Daoy (cell line): ENCODE measurements around the gene PRICKLE4. TPM values are rescaled to one million over a fixed set of nuclear protein-coding genes. Genes with fewer than 3 reads are reported as not detected.
A peak's percentile ranks its signal among the peaks of the same experiment; 100 is the strongest.
"Not testable (repeated sequence)": the region's sequence is repeated elsewhere in the genome, so short reads cannot be mapped to it uniquely, and the experiment has no call there.

Experiments
- DNase-seq: peaks from one replicate; pipeline ENCODE4 v3.0.0-alpha.2; 2015; ENCODE audit warnings: low read depth
- total RNA-seq: library from RNA; depleted of rRNA; stranded (reverse); fragments of >200 nt; shearing (Covaris generic); gene quantifications from 2 replicates; pipeline ENCODE4 v1.2.3, GENCODE V29; 2014

PRICKLE4 gene
- total RNA-seq, 1 experiment from 2014 or later = not detected

DNA sequence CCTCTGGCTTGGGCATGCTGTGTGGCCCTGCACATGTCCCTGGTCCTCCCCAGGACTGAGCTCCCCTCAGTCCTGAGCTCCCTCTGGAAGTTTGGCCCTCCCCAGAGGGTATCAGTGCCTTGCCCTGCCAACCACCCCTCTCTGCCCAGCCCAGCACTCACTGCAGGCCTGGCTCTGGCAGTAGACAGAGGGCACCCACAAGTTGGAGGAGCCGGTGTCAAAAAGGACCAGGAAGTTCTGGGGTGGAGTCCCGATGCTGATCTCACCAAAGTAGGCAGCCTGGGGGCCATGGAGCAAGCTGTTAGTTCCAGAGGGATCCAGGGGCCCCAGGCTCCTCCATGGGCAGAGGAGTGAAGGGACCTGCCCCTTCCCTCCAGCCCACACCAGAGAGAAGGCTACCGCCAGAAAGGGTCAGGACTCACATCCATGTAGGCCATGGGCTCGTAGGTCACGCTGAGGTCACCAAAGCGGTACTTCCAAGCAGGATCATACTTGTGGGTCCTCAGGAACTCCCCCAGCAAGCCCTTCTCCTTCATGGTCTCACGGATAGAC, 36.3 kb upstream of the PRICKLE4 start:
- no peak for DNase-seq

GRCh38 chr6:41746107-41746506, 34.5 kb upstream of the PRICKLE4 start:
- DNase-seq = no peak

DNA sequence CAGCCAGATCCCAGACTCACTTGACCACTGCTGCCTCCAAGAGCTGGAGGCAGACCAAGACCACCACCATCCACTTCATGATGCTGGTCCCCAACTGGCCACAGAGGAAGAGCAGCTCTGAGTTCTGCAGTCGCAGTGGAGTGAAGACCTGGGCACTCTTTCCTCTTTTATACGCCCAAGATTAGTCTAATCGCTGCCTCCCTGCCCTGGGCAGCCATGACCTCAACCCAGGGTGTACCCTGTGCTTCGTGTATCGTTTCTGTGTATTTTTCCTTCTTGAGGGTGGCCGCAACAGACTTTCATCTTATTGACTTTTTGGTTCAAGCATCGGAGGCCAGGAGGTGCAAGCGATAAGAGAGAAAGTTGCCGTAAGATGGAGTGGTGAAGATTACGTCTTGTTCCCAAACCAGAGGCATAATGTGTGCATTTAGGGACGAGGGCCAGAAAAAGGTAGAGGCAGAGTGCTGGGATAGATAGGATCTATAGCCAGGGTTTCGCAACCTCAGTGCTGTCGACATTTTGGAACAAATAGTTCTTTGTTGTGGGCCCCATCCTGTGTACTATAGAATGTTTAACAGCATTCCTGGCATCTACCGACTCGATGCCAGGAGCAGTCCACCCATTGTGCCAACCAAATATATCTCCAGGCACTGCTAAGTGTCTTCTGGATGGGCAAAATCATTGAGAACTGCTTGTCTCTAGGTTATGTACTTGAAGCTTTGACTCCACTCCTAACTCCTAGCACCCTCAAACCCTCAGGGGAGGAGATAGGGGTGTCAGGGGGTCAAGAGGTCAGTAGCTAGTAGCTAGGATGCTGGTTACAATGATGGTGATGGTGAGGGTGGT, 33.1 kb upstream of the PRICKLE4 start, which contains the start of gene PGC:
Gene PGC (minus strand): TSS at position 142 of the 846 bp plus-strand sequence. CDS start 63 bp downstream, at position 79.
- DNase-seq = no peak

GRCh38 chr6:41748102-41748477, 32.5 kb upstream of the PRICKLE4 start:
- no peak for DNase-seq

DNA sequence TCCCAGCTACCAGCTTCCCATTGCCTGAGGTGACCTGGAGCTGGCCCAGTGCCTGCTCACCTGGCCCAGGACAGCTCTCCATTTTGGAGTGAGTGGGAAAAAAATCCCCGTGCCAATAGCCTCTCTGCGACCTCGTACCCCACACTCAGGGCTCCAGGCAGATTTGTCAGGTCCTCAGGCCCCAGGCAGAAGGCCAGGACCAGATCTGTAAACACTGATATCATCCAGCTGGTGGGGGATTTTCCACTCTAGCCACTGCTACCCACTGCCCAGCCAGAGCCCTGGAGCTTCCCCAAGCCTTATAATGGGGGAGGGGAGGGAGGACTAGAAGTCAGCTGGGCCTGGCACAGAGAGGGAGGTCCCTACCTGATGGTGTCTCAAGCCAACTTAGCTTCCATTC, 32.0 kb upstream of the PRICKLE4 start:
- DNase-seq = no peak

- no peak for DNase-seq
These were observed 30.2 kb upstream of the PRICKLE4 start for GRCh38 chr6:41750374-41750773.

DNA sequence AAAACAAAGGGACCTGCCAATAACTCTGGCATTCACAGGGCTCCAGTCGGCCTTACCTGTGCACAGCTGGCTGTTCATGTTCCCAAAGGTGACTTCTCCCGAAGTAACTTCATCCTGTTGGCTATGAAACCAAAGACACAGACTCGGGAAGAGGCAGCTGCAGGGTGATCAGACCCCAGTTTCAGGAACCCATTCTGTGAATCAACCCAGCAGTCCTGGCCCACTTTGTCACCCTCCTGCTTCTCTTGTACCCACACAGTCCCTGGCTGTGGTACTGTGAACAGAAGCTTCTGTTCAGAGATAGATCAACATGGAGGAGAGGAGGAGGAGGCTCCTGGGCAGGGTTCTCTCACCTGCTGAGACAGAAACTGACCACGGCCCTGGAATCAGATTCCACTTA, 24.7 kb upstream of the PRICKLE4 start:
- no peak for DNase-seq

DNA sequence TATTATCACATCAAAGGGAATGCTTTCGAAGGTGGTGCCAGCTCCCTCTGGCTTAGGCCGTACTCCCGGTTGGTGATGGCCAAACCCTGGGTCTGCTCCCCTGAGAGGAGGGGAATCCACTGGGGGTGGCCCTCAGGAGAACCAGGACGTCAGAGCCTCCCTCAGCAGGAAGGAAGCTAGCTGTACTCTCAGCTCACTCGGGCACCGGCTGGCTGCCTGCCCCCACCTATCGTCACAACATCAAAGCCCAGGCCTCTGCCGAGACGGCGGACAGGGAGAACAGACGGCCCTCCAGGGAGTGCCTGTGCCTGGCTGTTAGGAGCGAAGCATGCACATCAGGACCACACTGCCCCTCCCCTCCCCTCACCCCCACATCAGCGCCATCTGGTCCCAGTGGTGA, 24.2 kb upstream of the PRICKLE4 start:
- DNase-seq = no peak

- DNase-seq = no peak
These were observed 23.3 kb upstream of the PRICKLE4 start for GRCh38 chr6:41757271-41757670.

DNA sequence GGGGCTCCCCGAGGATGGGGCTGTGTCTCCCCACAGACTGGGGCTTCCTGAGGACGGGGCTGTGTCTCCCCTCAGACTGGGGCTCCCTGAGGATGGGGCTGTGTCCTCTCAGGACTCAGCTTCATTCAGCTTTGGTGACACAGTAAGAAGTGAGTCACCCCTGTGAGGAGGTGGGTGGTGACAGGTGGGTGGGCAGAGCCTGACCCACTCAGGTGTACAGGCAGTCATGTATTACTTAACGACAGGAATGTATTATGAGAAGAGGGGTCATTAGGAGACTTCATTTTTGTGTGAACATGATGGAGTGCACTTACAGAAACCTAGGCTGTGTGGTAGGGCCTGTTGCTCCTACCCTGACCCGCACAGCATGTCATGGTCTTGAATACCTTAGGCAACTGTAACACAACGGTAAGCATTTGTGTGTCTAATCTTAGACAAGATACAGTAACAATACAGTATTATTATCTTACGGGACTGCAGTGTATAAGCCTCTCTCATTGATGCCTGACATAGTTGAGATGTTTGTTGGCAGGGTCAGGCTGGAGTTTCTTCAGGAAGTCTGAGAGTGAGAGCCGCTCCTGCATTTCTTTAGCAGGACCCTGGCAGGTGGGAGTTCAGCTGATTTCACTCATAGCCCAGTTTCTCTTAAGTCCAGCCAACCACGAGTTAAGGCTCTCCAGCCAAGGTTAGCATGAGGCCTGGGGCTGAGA, 22.5 kb upstream of the PRICKLE4 start:
- DNase-seq = no peak

- no peak for DNase-seq
These were observed 21.9 kb upstream of the PRICKLE4 start for GRCh38 chr6:41758641-41759035.

GRCh38 chr6:41759106-41759904, 21.3 kb upstream of the PRICKLE4 start:
- no peak for DNase-seq

DNA sequence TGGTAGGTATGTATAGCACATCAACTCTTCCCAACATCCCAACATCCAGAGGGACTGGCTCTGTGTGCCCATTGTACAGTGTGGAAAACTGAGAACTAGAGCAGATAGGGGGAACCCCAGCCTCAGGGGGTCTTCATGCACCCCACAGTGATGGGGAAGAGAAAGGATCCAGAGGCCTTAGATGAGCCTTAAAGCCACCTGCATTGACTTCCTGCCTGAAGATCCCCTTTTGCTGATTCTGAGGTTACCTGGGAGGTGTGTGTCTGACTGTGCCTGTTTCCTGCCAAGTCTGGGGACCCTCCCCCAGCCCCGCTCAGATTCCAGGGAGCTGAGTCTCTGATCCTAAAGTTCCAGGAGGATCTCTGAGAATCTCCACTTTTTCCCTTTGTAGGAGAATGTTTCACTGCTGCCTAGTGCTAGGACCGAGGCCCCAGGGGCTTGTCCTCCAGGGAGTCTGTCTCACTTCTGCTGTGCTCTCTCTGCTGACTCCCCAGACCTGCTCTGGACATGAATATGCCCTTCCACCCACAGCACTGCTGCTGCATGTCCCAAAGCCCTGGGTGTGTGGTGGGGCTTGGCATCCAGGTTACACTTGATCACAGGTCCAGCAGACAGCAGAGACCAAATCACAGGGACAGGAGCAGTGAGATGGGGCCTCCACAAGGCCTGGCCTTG, 20.5 kb upstream of the PRICKLE4 start:
- DNase-seq = no peak

DNA sequence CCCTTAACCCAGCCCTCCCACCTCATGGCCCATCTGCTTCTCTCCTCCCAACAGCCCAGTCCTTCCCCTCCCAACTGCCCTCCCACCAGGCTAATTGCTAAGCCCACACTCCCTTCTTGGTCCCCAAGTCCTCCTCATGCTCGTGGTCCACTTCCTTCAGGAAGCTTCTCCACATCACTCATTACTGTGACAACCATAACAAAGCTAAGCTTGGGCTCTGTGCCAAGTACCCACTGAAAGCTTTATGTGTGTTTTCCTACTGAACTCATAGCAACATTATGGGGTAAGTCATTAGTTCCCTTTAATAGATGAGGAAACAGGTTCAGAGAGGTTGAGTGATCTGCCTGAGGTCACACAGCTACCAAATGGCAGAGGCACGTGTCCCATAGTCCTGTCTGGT, 17.1 kb upstream of the PRICKLE4 start:
- DNase-seq = no peak

GRCh38 chr6:41766043-41766664, 14.4 kb upstream of the PRICKLE4 start:
- not testable (repeated sequence) for DNase-seq

GRCh38 chr6:41767112-41767833, 13.3 kb upstream of the PRICKLE4 start:
- DNase-seq = peak; percentile 96

DNA sequence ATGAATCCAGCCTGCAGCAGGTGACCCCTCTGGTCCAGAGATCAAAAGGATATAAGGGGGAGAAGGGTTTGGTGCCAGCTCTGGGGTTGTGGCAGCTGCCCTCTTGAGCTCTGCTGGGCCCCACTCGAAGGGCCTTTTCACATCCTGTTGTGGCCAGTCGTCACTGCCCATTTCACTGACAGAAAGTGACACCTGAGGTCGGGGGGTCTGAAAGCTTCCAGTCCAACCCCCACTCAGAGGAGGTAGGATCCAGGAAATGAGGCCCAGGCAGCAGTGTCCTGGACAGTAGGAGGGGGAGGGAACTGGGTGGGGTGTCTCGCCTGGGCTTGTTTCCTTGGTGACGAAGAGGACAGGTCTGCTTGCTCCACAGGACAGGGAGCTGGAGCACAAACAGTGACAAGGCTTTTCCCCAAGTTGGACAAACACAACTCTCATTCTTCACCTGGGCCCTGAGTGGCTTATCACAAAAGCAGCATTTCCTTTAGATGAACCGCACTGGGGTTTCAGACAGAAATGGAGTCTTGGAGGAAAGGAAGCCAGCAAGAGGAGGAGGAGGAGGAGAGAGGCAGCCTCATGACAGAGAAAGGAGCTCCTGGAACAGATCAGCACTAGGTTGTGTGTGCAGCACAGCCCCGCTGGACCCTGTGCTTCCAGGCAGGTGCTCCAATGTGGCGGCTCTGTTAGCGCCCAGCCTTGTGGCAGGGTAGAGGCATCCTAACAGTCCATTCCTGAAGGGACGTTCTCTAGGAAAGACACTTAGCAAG, 11.9 kb upstream of the PRICKLE4 start:
- no peak for DNase-seq

DNA sequence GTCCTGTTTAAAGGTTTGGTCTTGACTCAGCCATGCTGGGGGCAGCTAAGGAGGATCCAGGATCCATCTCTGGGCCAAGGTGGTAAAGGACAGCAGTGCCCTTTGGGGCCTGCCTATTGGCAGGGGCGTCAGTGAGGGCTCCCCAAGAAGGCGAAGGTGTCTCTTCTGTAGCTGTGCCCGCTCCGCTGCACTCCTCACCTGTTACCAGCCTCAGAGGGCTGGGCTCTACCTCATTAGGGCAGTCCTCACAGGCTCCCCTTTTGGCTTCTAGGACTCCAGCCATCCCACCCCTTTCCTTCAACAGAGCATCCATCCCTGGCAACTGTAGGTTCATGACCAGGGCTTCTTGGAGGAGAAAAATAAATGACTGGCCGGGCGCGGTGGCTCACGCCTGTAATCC, 11.2 kb upstream of the PRICKLE4 start:
- DNase-seq = no peak

DNA sequence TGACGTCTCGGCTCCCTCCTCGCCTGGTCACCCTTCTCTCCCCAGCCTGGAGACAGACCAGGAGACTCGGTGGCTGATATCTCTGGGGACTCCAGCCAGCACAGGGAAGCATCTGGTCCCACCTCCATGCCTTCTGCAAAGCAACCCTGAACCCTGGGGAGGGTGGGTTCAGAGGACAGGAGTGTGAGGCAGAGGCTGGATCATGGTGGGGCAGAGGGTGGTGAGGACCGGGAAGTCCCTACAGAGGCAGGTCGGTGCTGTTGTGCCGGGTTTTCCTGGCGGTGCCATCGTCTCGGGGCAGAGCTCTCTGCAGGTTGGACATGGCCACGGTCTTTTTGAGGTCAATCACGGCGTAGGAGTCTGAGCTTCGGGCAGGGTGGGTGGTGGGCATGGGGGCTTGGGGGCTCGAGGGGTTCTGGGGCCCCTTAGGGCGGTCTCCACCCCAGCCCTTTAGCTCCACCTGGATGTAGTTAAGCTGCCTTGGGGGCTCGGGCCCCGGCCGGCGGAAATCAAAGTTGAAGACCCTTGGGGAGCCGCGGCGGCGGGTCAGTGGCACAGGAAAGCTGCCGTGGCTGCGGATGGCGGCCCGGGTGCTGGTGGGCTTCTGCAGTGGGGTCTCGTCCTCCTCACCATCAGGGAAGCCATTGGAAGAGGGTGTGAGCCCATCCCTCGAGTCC, 10.1 kb upstream of the PRICKLE4 start:
- DNase-seq = no peak
